Body of pancreas (tissue), 4 donors: ENCODE measurements around the gene ZNF768. TPM values are rescaled to one million over a fixed set of nuclear protein-coding genes. Genes with fewer than 3 reads are reported as not detected.

Experiments
- ATAC-seq: fragments of 150-250 bp; one replicate; pipeline ENCODE4 v1.9.1; 2016
- DNase-seq, 4 donors: peaks; one replicate each; pipeline ENCODE4 v3.0.0-alpha.2; 2019
- H3K27ac ChIP-seq, 4 donors: fragments of 200-600 bp; sonication (generic); 1 replicate in 3 of 4; 2 replicates in 1 of 4; pipeline versions ENCODE4 v1.5.1 to v1.6.1; 2016 to 2019; ENCODE audit warnings: mild to moderate bottlenecking in 1 of 4, mixed read lengths in 1 of 4, moderate library complexity in 1 of 4
- H3K27me3 ChIP-seq, 2 donors: fragments of 200-600 bp; sonication (generic); one replicate each; pipeline ENCODE4 v1.6.0; 2016; ENCODE audit warnings: mild to moderate bottlenecking in 1 of 2
- H3K36me3 ChIP-seq, 2 donors: fragments of 200-600 bp; sonication (generic); replicated peaks in 1 of 2; 2 replicates each; pipeline ENCODE4 v1.5.1; 2016; ENCODE audit warnings: low read depth in 2 of 2; ENCODE audit not compliant: insufficient read depth in 1 of 2
- H3K4me1 ChIP-seq: fragments of 200-600 bp; sonication (generic); one replicate; pipeline ENCODE4 v1.6.0; 2016
- H3K4me3 ChIP-seq, 2 donors: fragments of 200-600 bp; sonication (generic); 1 replicate in 1 of 2; 2 replicates in 1 of 2; pipeline ENCODE4 v1.5.1; 2016 to 2019
- H3K9me3 ChIP-seq, 3 donors: fragments of 200-600 bp; sonication (generic); 1 replicate in 2 of 3; 2 replicates in 1 of 3; pipeline ENCODE4 v1.5.1; 2016
- CTCF ChIP-seq, 7 experiments: fragments of 450-650 bp in 4 of 7; fragments of 200-600 bp in 3 of 7; sonication (generic) in 3 of 7; IDR thresholded peaks; one replicate each; pipeline ENCODE4 v1.5.1; 2016 to 2019; ENCODE audit warnings: antibody characterized with exemption in 7 of 7
- POLR2A ChIP-seq, 3 donors: fragments of 450-650 bp; IDR thresholded peaks; one replicate each; pipeline ENCODE4 v1.6.1; 2016; ENCODE audit warnings: antibody characterized with exemption in 3 of 3, mild to moderate bottlenecking in 2 of 3
- WGBS, 2 donors: methylation state at CpG; one replicate each; pipeline ENCODE4 v1.1.5; 2017; 5-methylcytosine and 5-hydroxymethylcytosine counted together
- intact Hi-C: fragments of 100-400 bp; cut with DNase I; formaldehyde crosslinking; loops from one replicate; pipeline ENCODE4 v1.15.1; 2023
- total RNA-seq, 2 donors: library from RNA; depleted of rRNA; stranded (reverse); fragments of >200 nt; gene quantifications; one replicate each; pipeline ENCODE4 v1.1.0, GENCODE V29; 2016

Gene ZNF768
- total RNA-seq, 2 donors from 2014 or later: 17.8 to 24.1 TPM

- ATAC-seq (no peak), DNase-seq (no peak)
- H3K36me3 ChIP-seq: no peaks in the 10 kb centered on the region
- H3K9me3 ChIP-seq: no peaks in the 10 kb centered on the region
- 88 to 89% methylated on average over 15 to 43 of the region's 44 CpGs for WGBS, 2 donors
- H3K27me3 ChIP-seq: no peaks in the 10 kb centered on the region
- no peak for TF ChIP-seq POLR2A (IDR thresholded peaks at IDR 0.05)
- TF ChIP-seq CTCF (IDR thresholded peaks at IDR 0.05): no peak
- H3K27ac ChIP-seq: peak overlapping the region in 2 of 4 donors; percentile 14 to 94
- peaks cover 19% of the 10 kb centered on the region for H3K4me1 ChIP-seq
- intact Hi-C loops: no loop called here
- no peak overlapping the region for H3K4me3 ChIP-seq
Observed at GRCh38 chr16:30569746-30570635, 43.6 kb upstream of the ZNF768 start.

DNA sequence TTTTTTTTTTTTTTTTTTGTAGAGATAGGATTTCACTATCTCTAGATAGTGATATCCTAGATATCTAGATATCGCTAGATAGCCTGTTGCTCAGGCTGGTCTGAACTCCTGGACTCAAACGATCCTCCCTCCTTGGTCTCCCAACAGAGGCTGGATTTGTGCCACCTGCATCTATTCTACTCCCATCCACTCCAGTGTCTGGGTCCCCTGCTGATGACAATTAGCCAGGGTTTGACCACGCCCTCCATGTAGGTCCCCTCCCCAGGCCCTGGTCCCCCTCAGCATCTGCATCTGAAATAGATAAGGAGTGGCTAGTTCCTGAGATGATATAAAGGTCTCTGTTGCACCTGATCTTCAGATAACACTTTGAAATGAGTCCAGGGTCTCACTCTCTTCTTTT, 42.9 kb upstream of the ZNF768 start:
- Histone ChIP-seq H3K9me3 (no peaks in the 10 kb centered on the region), H3K27ac (no peak overlapping the region), H3K27me3 (no peaks in the 10 kb centered on the region), H3K36me3 (no peaks in the 10 kb centered on the region), H3K4me1 (peaks cover 19% of the 10 kb centered on the region), H3K4me3 (no peak overlapping the region)
- no peak for DNase-seq
- WGBS, 2 donors: 86 to 92% methylated on average over 3 of the region's 3 CpGs
- TF ChIP-seq CTCF (IDR thresholded peaks at IDR 0.05) (no peak), POLR2A (IDR thresholded peaks at IDR 0.05) (no peak)
- intact Hi-C loops: no loop called here
- no peak for ATAC-seq

GRCh38 chr16:30567991-30568638, 41.7 kb upstream of the ZNF768 start:
- Histone ChIP-seq H3K4me3 (no peak overlapping the region), H3K36me3 (no peaks in the 10 kb centered on the region)
- DNase-seq: no peak

DNA sequence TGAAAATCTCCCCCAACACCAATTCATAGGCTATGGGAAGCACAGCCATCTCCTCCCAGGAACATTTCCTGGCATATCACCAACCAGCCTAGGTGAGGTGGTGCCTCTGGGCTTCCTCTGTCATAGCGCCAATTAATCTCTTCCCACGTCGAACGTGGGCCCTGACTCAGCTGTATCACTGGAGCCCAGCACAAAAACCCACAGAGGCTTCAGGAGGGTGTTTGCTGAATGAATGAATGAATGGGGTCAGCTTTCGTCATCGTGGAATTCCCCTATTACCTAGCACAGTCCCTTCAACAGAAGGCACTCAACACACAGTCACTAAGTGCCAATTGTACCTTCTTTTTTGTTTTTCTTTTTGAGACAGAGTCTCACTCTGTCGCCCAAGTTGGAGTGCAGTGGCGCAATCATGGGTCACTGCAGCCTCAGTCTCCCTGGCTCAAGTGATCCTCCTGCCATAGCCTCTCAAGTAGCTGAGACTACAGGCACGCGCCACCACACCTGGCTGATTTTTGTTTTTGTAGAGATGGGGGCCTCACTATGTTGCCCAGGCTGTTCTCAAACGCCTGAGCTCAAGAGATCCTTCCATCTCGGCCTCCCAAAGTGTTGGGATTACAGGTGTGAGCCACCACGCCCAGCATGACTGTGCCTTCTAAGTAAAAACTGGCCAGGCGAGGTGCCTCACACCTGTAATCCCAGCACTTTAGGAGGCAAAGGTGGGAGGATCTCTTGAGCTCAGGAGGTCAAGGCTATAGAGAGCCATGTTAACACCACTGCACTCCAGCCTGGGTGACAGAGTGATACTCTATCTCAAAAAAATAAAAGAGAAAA, 41.0 kb upstream of the ZNF768 start:
- Histone ChIP-seq H3K4me3 (no peak overlapping the region), H3K36me3 (no peaks in the 10 kb centered on the region), H3K9me3 (no peaks in the 10 kb centered on the region), H3K4me1 (peaks cover 15% of the 10 kb centered on the region), H3K27me3 (no peaks in the 10 kb centered on the region), H3K27ac (peak overlapping the region in 2 of 4 donors; percentile 2 to 32)
- WGBS, 2 donors: 69 to 71% methylated on average over 13 to 14 of the region's 14 CpGs
- intact Hi-C loops: no loop called here
- DNase-seq: peak in 1 of 4 donors; percentile 35
- ATAC-seq: no peak
- no peak for TF ChIP-seq CTCF (IDR thresholded peaks at IDR 0.05)
- TF ChIP-seq POLR2A (IDR thresholded peaks at IDR 0.05): no peak

More at GRCh38 chr16:30567991-30568638, 41.7 kb upstream of the ZNF768 start:
- Histone ChIP-seq H3K9me3 (no peaks in the 10 kb centered on the region), H3K27ac (peak overlapping the region in 2 of 4 donors; percentile 2 to 32), H3K27me3 (no peaks in the 10 kb centered on the region), H3K4me1 (peaks cover 19% of the 10 kb centered on the region)
- intact Hi-C loops: no loop called here
- ATAC-seq: no peak
- TF ChIP-seq CTCF (IDR thresholded peaks at IDR 0.05) (no peak), POLR2A (IDR thresholded peaks at IDR 0.05) (no peak)
- WGBS, 2 donors: 53 to 74% methylated on average over 6 of the region's 6 CpGs
